SJSA1 (cell line): ENCODE measurements around the gene SEC24B. TPM values are rescaled to one million over a fixed set of nuclear protein-coding genes. Genes with fewer than 3 reads are reported as not detected.

ENCODE experiments used
- DNase-seq, 2 experiments: peaks; one replicate each; pipeline ENCODE4 v3.0.0-alpha.2; 2015 to 2020; ENCODE audit warnings: low spot score in 2 of 2, low read depth in 1 of 2
- H3K27ac ChIP-seq: fragments of 250-450 bp; sonication (Bioruptor Pico); 2 replicates; pipeline ENCODE4 v1.5.1; 2020; ENCODE audit warnings: mild to moderate bottlenecking, moderate library complexity
- H3K27me3 ChIP-seq: fragments of 250-450 bp; sonication (Bioruptor Pico); replicated peaks from 2 replicates; pipeline ENCODE4 v1.5.1; 2020; ENCODE audit warnings: mild to moderate bottlenecking, moderate library complexity
- H3K36me3 ChIP-seq: fragments of 250-450 bp; sonication (Bioruptor Pico); 2 replicates; pipeline ENCODE4 v1.5.1; 2020; ENCODE audit warnings: mild to moderate bottlenecking
- H3K4me1 ChIP-seq: fragments of 250-450 bp; sonication (Bioruptor Pico); replicated peaks from 2 replicates; pipeline ENCODE4 v1.6.1; 2021; ENCODE audit warnings: mild to moderate bottlenecking
- H3K4me3 ChIP-seq: fragments of 250-450 bp; sonication (Bioruptor Pico); 2 replicates; pipeline ENCODE4 v1.5.1; 2020; ENCODE audit warnings: mild to moderate bottlenecking
- H3K9me3 ChIP-seq: fragments of 250-450 bp; sonication (Bioruptor Pico); replicated peaks from 2 replicates; pipeline ENCODE4 v1.5.1; 2020; ENCODE audit warnings: mild to moderate bottlenecking
- total RNA-seq: library from RNA; depleted of rRNA; stranded (reverse); fragments of >200 nt; shearing (Covaris generic); gene quantifications from 2 replicates; pipeline ENCODE4 v1.2.3, GENCODE V29; 2014

Gene SEC24B
- total RNA-seq, 1 experiment from 2014 or later, result 20.0 TPM

DNA sequence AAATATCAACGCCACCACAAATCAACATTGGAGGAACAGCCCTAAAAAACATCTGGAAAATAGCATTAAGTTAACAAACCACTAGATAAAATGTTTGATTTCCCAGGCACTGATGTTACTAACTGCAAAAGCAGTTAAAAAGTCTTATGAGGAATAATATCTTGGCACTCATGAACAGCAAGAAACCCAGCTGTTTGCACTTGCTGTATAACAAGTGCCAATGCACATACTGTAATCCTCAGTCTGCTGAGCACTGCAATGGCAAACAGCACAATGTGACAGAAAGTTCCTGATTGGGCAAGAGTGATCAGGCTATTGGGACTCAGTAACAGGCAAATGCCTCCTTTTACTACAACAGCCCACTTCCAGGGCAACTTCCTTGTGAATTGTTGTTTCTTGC lies 20.8 kb upstream of the SEC24B start:
- Histone ChIP-seq H3K36me3 (no peaks in the 10 kb centered on the region), H3K27ac (no peak overlapping the region), H3K27me3 (no peaks in the 10 kb centered on the region), H3K9me3 (no peaks in the 10 kb centered on the region), H3K4me1 (no peaks in the 10 kb centered on the region), H3K4me3 (no peak overlapping the region)
- DNase-seq, result no peak

DNA sequence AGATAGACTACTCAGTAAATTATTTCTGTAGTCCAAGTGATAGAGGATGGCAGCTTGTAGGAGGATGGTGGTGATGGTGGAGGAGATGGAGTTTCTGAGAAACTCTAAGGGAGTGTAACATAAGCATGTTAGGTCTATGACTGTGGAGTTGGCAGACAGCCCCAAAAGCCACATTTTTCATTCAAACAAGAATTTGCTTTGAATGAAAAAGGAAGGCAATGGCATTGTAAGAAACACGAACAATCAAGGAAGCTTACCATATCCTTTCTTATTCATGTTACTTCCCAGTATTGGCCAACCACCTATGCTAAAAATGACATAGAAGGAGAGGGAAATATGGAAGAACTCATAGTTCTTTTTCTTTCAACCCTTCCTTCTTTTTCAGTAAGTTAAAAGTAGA lies 18.7 kb upstream of the SEC24B start:
- no peak for DNase-seq
- no peaks in the 10 kb centered on the region for H3K4me1 ChIP-seq
- H3K27me3 ChIP-seq, result no peaks in the 10 kb centered on the region
- H3K9me3 ChIP-seq, result no peaks in the 10 kb centered on the region
- H3K27ac ChIP-seq, result no peak overlapping the region
- no peaks in the 10 kb centered on the region for H3K36me3 ChIP-seq
- no peak overlapping the region for H3K4me3 ChIP-seq

DNA sequence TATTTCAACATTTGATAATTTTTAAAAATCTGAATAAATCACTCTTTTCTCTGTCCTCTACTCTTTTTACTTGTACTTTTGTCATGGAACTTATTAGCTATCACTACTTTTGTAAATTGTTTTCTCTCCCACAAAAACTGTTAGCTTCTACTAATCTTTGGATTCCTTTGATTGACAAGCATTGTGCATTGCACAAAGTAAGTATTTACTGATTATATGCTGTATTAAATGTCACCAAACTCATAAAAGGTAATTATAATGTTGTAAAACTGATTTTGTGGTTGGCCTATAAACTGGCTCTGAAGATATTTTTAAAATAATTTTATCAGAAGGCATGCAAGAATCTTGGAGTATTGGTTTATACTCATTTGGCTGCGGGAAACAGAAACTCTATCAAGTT lies 15.0 kb upstream of the SEC24B start:
- no peaks in the 10 kb centered on the region for H3K27me3 ChIP-seq
- H3K27ac ChIP-seq, result no peak overlapping the region
- H3K4me1 ChIP-seq, result no peaks in the 10 kb centered on the region
- no peaks in the 10 kb centered on the region for H3K9me3 ChIP-seq
- H3K36me3 ChIP-seq, result no peaks in the 10 kb centered on the region
- no peak overlapping the region for H3K4me3 ChIP-seq
- no peak for DNase-seq

DNA sequence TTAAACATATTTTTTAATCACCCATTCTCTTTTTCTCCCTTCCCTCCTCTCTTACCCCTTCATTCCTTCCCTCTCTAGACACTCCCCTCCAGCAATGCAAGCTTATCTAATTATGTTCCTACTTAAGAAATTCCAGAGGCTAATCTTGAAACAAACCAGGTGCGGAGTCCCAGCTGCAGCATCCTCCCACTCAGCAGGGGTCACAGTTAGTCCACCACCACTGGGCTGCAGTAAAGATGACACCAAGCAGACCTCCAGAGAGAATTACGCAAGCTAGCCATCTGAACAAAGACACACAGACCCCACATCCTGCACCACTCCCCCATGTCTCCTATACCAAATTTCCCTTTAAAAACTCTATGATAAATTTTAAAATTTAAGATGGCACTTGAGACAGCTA lies 13.9 kb upstream of the SEC24B start:
- Histone ChIP-seq H3K4me3 (no peak overlapping the region), H3K9me3 (no peaks in the 10 kb centered on the region), H3K4me1 (no peaks in the 10 kb centered on the region), H3K36me3 (no peaks in the 10 kb centered on the region), H3K27ac (no peak overlapping the region), H3K27me3 (no peaks in the 10 kb centered on the region)
- no peak for DNase-seq

DNA sequence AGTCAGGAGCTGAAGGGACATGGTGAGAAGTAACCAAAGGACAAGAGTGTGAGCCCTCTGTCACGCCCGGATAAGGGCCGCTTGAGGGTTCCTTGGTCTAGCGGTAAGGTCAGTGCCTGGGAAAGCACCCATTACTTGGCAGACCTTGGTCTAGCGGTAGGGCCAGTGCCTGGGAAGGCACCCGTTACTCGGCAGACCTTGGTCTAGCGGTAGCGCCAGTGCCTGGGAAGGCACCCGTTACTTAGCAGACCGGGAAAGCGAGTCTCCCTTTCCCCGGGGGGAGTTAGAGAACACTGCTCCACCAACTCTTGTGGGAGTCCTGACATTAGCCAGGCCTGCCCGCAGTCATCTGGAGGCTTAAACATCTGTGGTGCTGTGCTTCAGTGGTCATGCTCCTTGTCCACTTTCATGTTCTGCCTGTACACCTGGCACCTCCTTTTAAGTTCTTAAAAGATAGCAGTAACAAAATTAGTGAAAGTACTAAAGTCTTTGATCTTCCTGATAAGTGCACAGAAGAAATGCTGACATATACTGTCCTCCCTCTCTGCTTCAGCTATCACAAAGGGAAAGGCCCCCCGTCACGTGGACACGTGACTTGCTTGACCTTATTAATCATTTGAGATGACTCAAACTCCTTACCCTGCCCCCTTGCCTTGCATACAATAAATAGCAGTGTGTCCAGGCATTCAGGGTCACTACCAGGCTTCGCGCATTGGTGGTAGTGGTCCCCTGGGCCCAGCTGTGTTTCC lies 9.3 kb upstream of the SEC24B start:
- no peak for DNase-seq
- H3K9me3 ChIP-seq, result no peaks in the 10 kb centered on the region

DNA sequence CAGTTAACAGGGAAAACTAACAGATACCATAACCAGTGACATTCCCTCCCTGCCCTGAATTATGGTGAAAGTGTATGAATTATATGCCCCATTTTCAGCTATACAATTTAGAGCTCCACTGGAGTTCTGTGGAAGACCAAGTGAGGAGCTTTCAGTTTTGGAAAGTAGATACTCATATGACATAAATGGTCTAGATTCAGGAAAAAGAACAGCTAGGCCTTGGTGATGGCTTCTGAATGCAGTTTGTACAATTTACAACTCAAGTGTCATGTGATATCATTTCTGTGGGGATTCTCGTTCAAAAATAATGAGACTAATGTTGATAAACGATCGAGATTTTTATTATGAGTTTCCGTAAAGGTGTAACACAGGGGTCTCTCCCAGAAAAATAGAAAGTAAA lies 8.2 kb upstream of the SEC24B start:
- Histone ChIP-seq H3K27ac (no peak overlapping the region), H3K4me1 (no peaks in the 10 kb centered on the region)
- no peak for DNase-seq

More for the DNA sequence above, 9.3 kb upstream of the SEC24B start:
- Histone ChIP-seq H3K36me3 (no peaks in the 10 kb centered on the region), H3K4me3 (no peak overlapping the region), H3K27ac (no peak overlapping the region), H3K27me3 (no peaks in the 10 kb centered on the region), H3K4me1 (no peaks in the 10 kb centered on the region)

DNA sequence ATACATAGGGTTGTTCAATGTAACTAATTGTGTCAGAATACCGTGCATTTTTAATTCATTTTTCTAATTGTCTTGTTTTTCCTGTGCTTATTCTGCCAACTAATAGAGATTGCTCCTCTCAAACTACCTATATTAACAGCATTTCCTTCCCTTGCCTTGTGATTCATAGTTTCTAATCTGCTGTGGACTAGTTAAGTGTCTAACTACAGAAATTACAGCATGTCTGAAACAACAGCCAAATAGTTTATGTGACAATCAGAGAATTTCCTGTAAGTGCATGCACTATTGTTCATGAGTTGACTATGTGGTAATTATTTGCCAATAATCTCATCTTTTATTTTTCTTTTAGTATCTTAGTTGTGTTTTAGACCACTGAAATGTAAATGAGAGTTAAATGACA lies 4.1 kb upstream of the SEC24B start:
- peaks cover 7% of the 10 kb centered on the region for H3K4me1 ChIP-seq
- peaks cover 8% of the 10 kb centered on the region for H3K36me3 ChIP-seq
- no peaks in the 10 kb centered on the region for H3K9me3 ChIP-seq
- no peak overlapping the region for H3K4me3 ChIP-seq
- H3K27me3 ChIP-seq, result no peaks in the 10 kb centered on the region
- no peak overlapping the region for H3K27ac ChIP-seq
- DNase-seq, result no peak

More for the DNA sequence above, 8.2 kb upstream of the SEC24B start:
- H3K4me3 ChIP-seq, result no peak overlapping the region
- H3K27me3 ChIP-seq, result no peaks in the 10 kb centered on the region
- H3K36me3 ChIP-seq, result no peaks in the 10 kb centered on the region
- H3K9me3 ChIP-seq, result no peaks in the 10 kb centered on the region

DNA sequence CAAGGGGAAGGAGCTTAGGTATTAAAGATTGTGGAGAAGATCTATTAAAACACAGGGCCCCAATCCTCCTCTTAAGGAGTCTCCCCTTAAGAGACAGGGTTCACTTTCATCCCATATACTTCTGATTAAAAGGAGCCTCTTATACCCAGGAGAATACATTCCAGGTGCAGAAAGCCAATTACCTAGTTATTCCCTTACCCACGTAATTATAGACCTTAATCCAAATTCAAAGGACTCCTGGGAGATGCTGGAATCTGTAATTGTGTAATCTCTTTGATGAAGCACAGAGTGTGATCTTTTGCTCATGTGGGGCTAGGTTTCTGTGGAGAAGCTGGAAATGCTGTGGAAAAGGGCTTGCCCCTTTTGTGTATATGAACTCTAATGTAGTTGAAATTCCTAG lies 1.4 kb upstream of the SEC24B start:
- H3K27ac ChIP-seq, result no peak overlapping the region
- H3K4me3 ChIP-seq, result peak overlapping the region; percentile 95; the same call in 1 of the 2 replicates
- peaks cover 8% of the 10 kb centered on the region for H3K36me3 ChIP-seq
- H3K9me3 ChIP-seq, result no peaks in the 10 kb centered on the region
- no peaks in the 10 kb centered on the region for H3K27me3 ChIP-seq
- no peak for DNase-seq
- peaks cover 13% of the 10 kb centered on the region for H3K4me1 ChIP-seq

DNA sequence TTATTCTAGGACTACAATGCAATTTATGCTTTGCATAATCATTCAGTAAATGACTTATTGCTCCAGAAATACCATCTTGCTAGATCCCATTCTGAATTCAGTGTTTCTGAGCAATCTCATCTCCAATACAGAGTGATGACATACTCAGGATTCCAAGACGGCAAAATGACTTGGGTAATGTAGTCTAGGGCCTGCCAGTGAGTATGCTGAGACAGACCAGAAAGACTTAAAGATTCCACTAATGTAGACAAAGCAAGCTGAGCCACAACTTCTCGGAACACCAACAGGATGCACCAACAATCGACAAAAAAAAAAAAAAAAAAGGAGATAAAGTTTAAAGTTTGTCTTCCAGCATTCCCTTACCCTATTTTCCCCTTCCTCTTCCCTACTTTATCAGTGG lies 919 bp upstream of the SEC24B start:
- DNase-seq, result no peak
- peaks cover 13% of the 10 kb centered on the region for H3K4me1 ChIP-seq
- peak overlapping the region; percentile 51 for H3K27ac ChIP-seq

DNA sequence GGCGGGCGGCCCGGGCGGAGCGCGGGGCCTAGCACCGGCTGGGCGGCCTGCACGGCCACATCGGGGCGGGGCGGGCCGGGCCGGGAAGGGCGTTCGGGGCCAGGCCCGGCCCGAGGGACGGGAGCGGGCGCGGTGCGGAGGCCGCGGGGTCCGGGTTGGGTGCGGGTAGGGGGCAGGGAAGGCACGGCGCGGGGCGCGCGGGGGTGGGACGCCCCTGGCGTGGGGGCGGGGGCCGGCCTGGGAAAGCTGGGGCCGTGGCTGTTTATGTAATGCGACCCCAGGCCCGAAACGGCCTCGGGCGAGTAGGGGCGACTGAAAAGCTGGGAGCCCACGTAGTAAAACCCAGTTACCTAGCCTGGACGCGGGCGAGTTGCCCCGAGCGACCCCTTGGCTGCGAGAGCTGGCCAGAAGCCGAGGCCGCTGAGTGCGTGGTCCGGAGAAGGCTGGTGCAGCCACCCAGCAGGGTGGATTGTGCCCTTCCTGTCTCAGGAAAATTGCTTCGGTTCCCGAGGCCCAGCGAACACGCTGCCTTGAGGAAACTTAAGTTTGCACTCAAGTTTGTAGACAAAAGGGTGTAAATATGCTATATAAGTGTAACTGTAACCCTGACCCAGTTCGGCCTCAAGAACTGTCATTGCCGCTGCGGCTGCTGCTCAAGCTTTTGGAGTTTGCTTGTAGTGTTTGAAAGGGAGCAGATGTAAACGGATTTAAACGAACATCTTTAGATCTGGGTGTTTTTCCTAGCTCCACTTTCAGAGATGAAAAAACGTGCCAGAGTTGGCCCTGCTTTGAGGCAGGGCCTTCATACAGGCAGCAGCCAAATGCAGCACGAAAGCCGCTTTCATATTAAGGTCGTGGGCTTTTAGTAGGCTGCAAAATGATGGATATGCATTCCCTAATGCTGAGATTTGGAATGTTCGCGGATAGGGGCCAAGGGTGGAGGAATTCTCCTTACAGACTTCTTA lies 674 bp downstream of the SEC24B start:
- no peaks in the 10 kb centered on the region for H3K9me3 ChIP-seq
- peaks cover 13% of the 10 kb centered on the region for H3K4me1 ChIP-seq
- H3K27me3 ChIP-seq, result no peaks in the 10 kb centered on the region
- H3K36me3 ChIP-seq, result peaks cover 8% of the 10 kb centered on the region
- H3K4me3 ChIP-seq, result peak overlapping the region; percentile 95
- H3K27ac ChIP-seq, result peak overlapping the region; percentile 51
- DNase-seq, result peak; percentile 35 to 40

More for the DNA sequence above, 919 bp upstream of the SEC24B start:
- Histone ChIP-seq H3K9me3 (no peaks in the 10 kb centered on the region), H3K4me3 (peak overlapping the region; percentile 95), H3K36me3 (peaks cover 8% of the 10 kb centered on the region), H3K27me3 (no peaks in the 10 kb centered on the region)

DNA sequence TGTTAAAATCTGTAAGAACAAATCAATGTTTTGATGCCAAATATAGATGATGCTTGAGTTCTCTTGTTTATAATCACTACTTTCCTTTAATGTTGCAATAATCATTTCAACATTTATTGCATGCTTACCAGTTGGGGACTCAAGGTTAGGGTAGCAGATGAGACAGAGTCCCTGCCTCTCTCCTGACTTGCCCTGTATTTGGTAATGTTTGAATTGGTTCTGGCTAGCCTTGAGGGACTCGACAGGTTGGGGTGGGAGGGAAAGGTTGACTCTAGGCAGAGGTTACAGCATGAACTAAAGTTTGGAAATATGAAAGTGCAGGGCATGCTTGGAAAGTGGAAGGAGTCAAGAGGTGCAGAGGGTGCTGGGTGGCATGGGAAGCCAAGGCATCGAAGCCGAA lies 2.0 kb downstream of the SEC24B start:
- Histone ChIP-seq H3K27me3 (no peaks in the 10 kb centered on the region), H3K36me3 (peaks cover 8% of the 10 kb centered on the region), H3K9me3 (no peaks in the 10 kb centered on the region), H3K4me1 (peaks cover 13% of the 10 kb centered on the region), H3K4me3 (no peak overlapping the region), H3K27ac (no peak overlapping the region)
- DNase-seq, result no peak

DNA sequence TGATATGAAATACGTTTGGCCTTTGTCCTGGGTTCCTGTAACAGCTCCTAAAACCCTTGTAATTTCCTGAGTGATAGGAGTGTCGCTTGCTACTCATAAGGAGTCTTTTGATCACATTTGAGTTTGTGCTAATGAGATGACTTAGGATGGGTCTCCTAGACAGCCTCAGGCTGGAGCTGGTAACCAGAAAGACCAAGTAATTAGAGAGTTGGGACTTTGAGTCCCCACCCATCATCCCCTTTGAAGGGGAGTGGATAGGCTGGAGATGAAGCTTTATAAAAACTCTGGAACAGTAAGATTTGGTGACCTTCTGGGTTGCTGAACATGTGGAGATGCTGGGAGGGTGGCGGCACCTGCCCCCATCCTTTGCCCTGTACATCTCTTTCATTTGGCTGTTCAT lies 2.9 kb downstream of the SEC24B start:
- H3K4me1 ChIP-seq, result peaks cover 13% of the 10 kb centered on the region
- H3K27me3 ChIP-seq, result no peaks in the 10 kb centered on the region
- H3K36me3 ChIP-seq, result peaks cover 11% of the 10 kb centered on the region
- no peak overlapping the region for H3K4me3 ChIP-seq
- no peaks in the 10 kb centered on the region for H3K9me3 ChIP-seq
- H3K27ac ChIP-seq, result no peak overlapping the region
- DNase-seq, result no peak

DNA sequence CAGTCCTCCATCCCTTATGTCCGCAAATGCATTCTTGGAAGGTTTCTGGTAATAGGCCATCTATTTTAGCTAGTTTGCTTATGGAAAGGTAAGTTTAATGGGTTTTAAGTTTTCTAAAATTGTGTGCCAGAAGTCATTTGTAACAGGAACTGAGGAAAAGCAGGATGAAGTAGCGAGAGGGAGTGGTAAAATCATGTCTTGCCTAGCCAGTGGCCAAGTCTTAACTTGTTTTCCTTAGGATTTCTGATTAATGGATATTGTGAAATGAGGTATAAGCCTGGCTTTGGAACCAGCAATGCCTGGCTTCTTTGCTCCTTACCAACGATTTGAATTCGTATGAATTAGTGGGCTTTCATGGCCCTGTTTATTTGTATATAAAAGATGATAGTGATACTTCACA lies 7.3 kb downstream of the SEC24B start:
- DNase-seq, result no peak
- Histone ChIP-seq H3K4me1 (no peaks in the 10 kb centered on the region; the same call in 1 of the 2 replicates), H3K27ac (no peak overlapping the region)

More for the DNA sequence above, 7.3 kb downstream of the SEC24B start:
- Histone ChIP-seq H3K27me3 (no peaks in the 10 kb centered on the region), H3K4me3 (no peak overlapping the region), H3K36me3 (peaks cover 14% of the 10 kb centered on the region), H3K9me3 (no peaks in the 10 kb centered on the region; the same call in 1 of the 2 replicates)
